H1 (cell line): Measurements from ENCODE around the gene TTC31. TPM values are rescaled to one million over a fixed set of nuclear protein-coding genes. Genes with fewer than 3 reads are reported as not detected.

ENCODE experiments used
- CTCF ChIA-PET: fragments of 300-600 bp; sonication (Branson Sonifier 250); formaldehyde crosslinking; loops from one replicate; lab custom pipeline; 2021; ENCODE audit not compliant: partially characterized antibody; lab: Charles Lee
- POLR2A ChIA-PET: fragments of 300-600 bp; sonication (Branson Sonifier 250); formaldehyde crosslinking; loops from one replicate; lab custom pipeline; 2021; ENCODE audit warnings: inconsistent platforms; ENCODE audit not compliant: partially characterized antibody; lab: Charles Lee
- DNase-seq, 2 experiments: peaks; one replicate each; pipeline versions ENCODE4 v3.0.0 to v3.0.0-alpha.2; 2010 to 2022; ENCODE audit warnings: low spot score in 2 of 2, low read depth in 1 of 2, mixed read lengths in 1 of 2
- FAIRE-seq: peaks from 2 replicates; lab custom pipeline; 2011; peaks lifted over from hg19 to GRCh38; lab: Jason Lieb, UNC
- H2AFZ ChIP-seq: 2 replicates; pipeline ENCODE4 v1.8.1; 2012; ENCODE audit warnings: low read length, inconsistent platforms
- H2AK5ac ChIP-seq: 2 replicates; pipeline ENCODE4 v1.6.1; 2013; ENCODE audit warnings: low read depth, low read length
- H2BK120ac ChIP-seq: replicated peaks from 2 replicates; pipeline ENCODE3; 2013; ENCODE audit warnings: low read depth, low read length, inconsistent platforms
- H2BK12ac ChIP-seq: 2 replicates; pipeline ENCODE4 v1.6.1; 2013; ENCODE audit warnings: low read depth, low read length
- H2BK15ac ChIP-seq: 2 replicates; pipeline ENCODE4 v1.6.1; 2013; ENCODE audit warnings: low read length
- H2BK20ac ChIP-seq: 2 replicates; pipeline ENCODE4 v1.6.1; 2013; ENCODE audit warnings: low read length
- H2BK5ac ChIP-seq: 2 replicates; pipeline ENCODE4 v1.6.1; 2013; ENCODE audit warnings: low read depth, low read length
- H3K14ac ChIP-seq: 2 replicates; pipeline ENCODE4 v1.6.1; 2013; ENCODE audit warnings: inconsistent platforms; ENCODE audit not compliant: insufficient read length
- H3K18ac ChIP-seq: 2 replicates; pipeline ENCODE4 v1.6.1; 2013; ENCODE audit warnings: low read length; ENCODE audit errors: extremely low read depth
- H3K23ac ChIP-seq: 2 replicates; pipeline ENCODE4 v1.6.1; 2013; ENCODE audit warnings: inconsistent platforms; ENCODE audit not compliant: insufficient read length
- H3K23me2 ChIP-seq: 2 replicates; pipeline ENCODE4 v1.6.1; 2013; ENCODE audit warnings: low read depth, low read length
- H3K27ac ChIP-seq: 2 replicates; pipeline ENCODE4 v1.6.1; 2011; ENCODE audit warnings: low read depth, low read length, inconsistent platforms
- H3K27me3 ChIP-seq, 4 experiments: replicated peaks in 1 of 4; 1 replicate in 1 of 4; 2 replicates in 3 of 4; pipeline versions ENCODE4 v1.6.1 to v1.8.1; 2011 to 2013; ENCODE audit warnings: low read length in 3 of 4, mild to moderate bottlenecking in 3 of 4, inconsistent platforms in 2 of 4, mixed read lengths in 2 of 4, moderate library complexity in 1 of 4; ENCODE audit not compliant: control insufficient read depth in 3 of 4, insufficient read depth in 3 of 4; ENCODE audit errors: extremely low read depth in 1 of 4
- H3K36me3 ChIP-seq, 4 experiments: 2 replicates each; pipeline versions ENCODE4 v1.6.1 to v1.8.1; 2011 to 2013; ENCODE audit warnings: mild to moderate bottlenecking in 4 of 4, low read length in 3 of 4, moderate library complexity in 2 of 4, control low read depth in 1 of 4, inconsistent platforms in 1 of 4; ENCODE audit not compliant: insufficient read depth in 4 of 4, control insufficient read depth in 2 of 4
- H3K4ac ChIP-seq: replicated peaks from 2 replicates; pipeline ENCODE3; 2013; ENCODE audit warnings: low read length, low read depth, mixed read lengths, inconsistent platforms; ENCODE audit not compliant: insufficient read length
- H3K4me1 ChIP-seq, 4 experiments: replicated peaks in 1 of 4; 1 replicate in 1 of 4; 2 replicates in 3 of 4; pipeline versions ENCODE4 v1.6.1 to v1.8.1; 2011 to 2013; ENCODE audit warnings: low read length in 3 of 4, inconsistent platforms in 2 of 4, mixed read lengths in 1 of 4; ENCODE audit not compliant: insufficient read depth in 4 of 4, control insufficient read depth in 3 of 4
- H3K4me2 ChIP-seq, 2 experiments: 2 replicates each; pipeline versions ENCODE4 v1.6.1 to v1.8.1; 2011 to 2013; ENCODE audit warnings: low read depth in 2 of 2, low read length in 2 of 2, control low read depth in 1 of 2, inconsistent platforms in 1 of 2, mild to moderate bottlenecking in 1 of 2; ENCODE audit not compliant: insufficient read depth in 1 of 2
- H3K4me3 ChIP-seq, 4 experiments: fragments of 200-600, 300-600 bp in 1 of 4; sonication (generic), shearing (Covaris generic), sonication (Bioruptor Twin) in 1 of 4; 2 replicates each; pipeline versions ENCODE4 v1.5.1 to v1.8.1; 2011 to 2016; ENCODE audit warnings: low read length in 4 of 4, low read depth in 3 of 4, control low read depth in 2 of 4, inconsistent platforms in 2 of 4, mild to moderate bottlenecking in 2 of 4, mixed read lengths in 1 of 4, moderate library complexity in 1 of 4; ENCODE audit not compliant: insufficient read depth in 2 of 4; ENCODE audit errors: extremely low read depth in 1 of 4
- H3K56ac ChIP-seq: replicated peaks from 2 replicates; pipeline ENCODE3; 2013; ENCODE audit warnings: low read depth, mild to moderate bottlenecking, mixed read lengths, low read length, inconsistent platforms; ENCODE audit not compliant: insufficient read length
- H3K79me1 ChIP-seq: 2 replicates; pipeline ENCODE4 v1.6.1; 2013; ENCODE audit warnings: low read depth, low read length, control low read depth
- H3K79me2 ChIP-seq, 2 experiments: 2 replicates each; pipeline versions ENCODE4 v1.6.1 to v1.8.1; 2012 to 2013; ENCODE audit warnings: low read length in 2 of 2, mild to moderate bottlenecking in 2 of 2, inconsistent platforms in 1 of 2; ENCODE audit not compliant: insufficient read depth in 2 of 2, control insufficient read depth in 1 of 2
- H3K9ac ChIP-seq, 4 experiments: replicated peaks in 1 of 4; 1 replicate in 1 of 4; 2 replicates in 3 of 4; pipeline versions ENCODE4 v1.6.1 to v1.8.1; 2011 to 2013; ENCODE audit warnings: low read depth in 3 of 4, low read length in 3 of 4, control low read depth in 2 of 4, mild to moderate bottlenecking in 2 of 4, moderate library complexity in 2 of 4, inconsistent platforms in 1 of 4; ENCODE audit errors: extremely low read depth in 1 of 4
- H3K9me3 ChIP-seq, 2 experiments: 2 replicates each; pipeline versions ENCODE4 v1.6.1 to v1.8.1; 2012 to 2013; ENCODE audit warnings: mild to moderate bottlenecking in 2 of 2, moderate library complexity in 2 of 2, control low read depth in 1 of 2, inconsistent platforms in 1 of 2, low read depth in 1 of 2, low read length in 1 of 2, mixed read lengths in 1 of 2; ENCODE audit not compliant: insufficient read depth in 2 of 2
- H4K20me1 ChIP-seq, 2 experiments: replicated peaks in 1 of 2; 2 replicates each; pipeline versions ENCODE3 to v1.8.1; 2011 to 2013; ENCODE audit warnings: inconsistent platforms in 2 of 2, low read length in 2 of 2, mild to moderate bottlenecking in 1 of 2; ENCODE audit not compliant: insufficient read depth in 2 of 2, control insufficient read depth in 1 of 2
- H4K5ac ChIP-seq: 2 replicates; pipeline ENCODE4 v1.6.1; 2013; ENCODE audit warnings: low read length, low read depth, mixed read lengths, inconsistent platforms; ENCODE audit not compliant: insufficient read length
- H4K8ac ChIP-seq: 2 replicates; pipeline ENCODE4 v1.8.0; 2013; ENCODE audit warnings: mild to moderate bottlenecking, moderate library complexity, low read length, inconsistent platforms; ENCODE audit not compliant: insufficient read depth; ENCODE audit errors: extremely low read depth
- H4K91ac ChIP-seq: replicated peaks from 2 replicates; pipeline ENCODE3; 2013; ENCODE audit warnings: low read length, mixed read lengths, inconsistent platforms; ENCODE audit not compliant: insufficient read length
- POU5F1 ChIP-seq: IDR thresholded peaks from 2 replicates; pipeline ENCODE4 v1.6.1; 2011; ENCODE audit warnings: low read depth, mild to moderate bottlenecking, low read length, moderate library complexity
- WGBS, 2 experiments: shearing (Covaris generic) in 1 of 2; methylation state at CpG; one replicate each; pipeline versions ENCODE4 v1.1.6 to v1.1.7; 2013 to 2015; ENCODE audit warnings: low lambda C conversion rate in 2 of 2, mixed read lengths in 2 of 2, inconsistent platforms in 1 of 2, low coverage in 1 of 2, missing lambda C conversion rate in 1 of 2; ENCODE audit not compliant: insufficient replicate concordance in 2 of 2, insufficient coverage in 1 of 2, insufficient read length in 1 of 2; ENCODE audit errors: extremely low coverage in 1 of 2, missing lambda C conversion rate in 1 of 2; 5-methylcytosine and 5-hydroxymethylcytosine counted together
- polyA plus RNA-seq, 7 experiments: library from polyadenylated mRNA; depleted of rRNA in 3 of 7; stranded (reverse) in 5 of 7; unstranded in 2 of 7; fragments of >200 nt in 5 of 7; fragments of 200-250 nt in 2 of 7; gene quantifications; 1 replicate in 5 of 7; 2 replicates in 1 of 7; 4 replicates in 1 of 7; pipeline versions ENCODE4 v1.2.1 to v1.2.3, GENCODE V29; 2011 to 2013; ENCODE audit warnings: missing spikeins in 2 of 7, mixed read lengths in 2 of 7
- total RNA-seq: library from RNA; stranded (reverse); fragmentation: NEBNext Ultra II Directional; extraction: Animal tissue kit (Norgen Biotek cat#: 25700); gene quantifications from 2 replicates; pipeline ENCODE4 v1.2.1, GENCODE V29; 2021

TTC31 gene
- total and polyA plus RNA-seq, 2 of the 8 experiments (the other 6 are each of a cell fraction or from before 2014, with no cell fraction given), result 28.8 to 29.9 TPM

DNA sequence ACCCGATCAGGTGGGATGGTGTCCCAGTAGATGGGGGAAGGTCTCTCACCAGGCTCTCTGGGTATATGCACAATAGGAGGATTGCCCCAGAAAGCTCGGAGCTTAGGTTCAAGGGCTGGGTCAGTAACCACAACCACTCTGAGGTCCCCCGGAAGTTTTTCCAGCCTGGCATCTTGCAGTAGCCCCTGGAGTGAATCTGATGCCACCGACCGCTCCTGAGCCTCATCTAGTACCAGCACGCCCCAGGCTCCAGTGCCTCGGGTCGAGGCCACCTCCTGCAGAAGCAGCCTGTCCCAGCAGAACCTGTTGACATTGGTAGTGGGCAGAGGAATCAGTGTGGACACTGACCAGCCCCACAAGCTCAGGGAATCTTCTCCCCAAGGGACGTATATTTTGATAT, 41.1 kb downstream of the TTC31 start:
- ChIA-PET POLR2A (interaction anchor here (0.9 kb wide), 1 partner anchor 24 kb away, joined by 3 read pairs; no protein-coding TSS in a partner anchor), CTCF (interaction anchor here (0.7 kb wide), 1 partner anchor 26 kb away, joined by 3 read pairs; no protein-coding TSS in a partner anchor)
- H2BK12ac ChIP-seq, result no peak overlapping the region
- H3K4me3 ChIP-seq, result no peak overlapping the region
- H2BK120ac ChIP-seq, result no peak overlapping the region
- H3K23me2 ChIP-seq, result peaks cover 2% of the 10 kb centered on the region; the same call in 1 of the 2 replicates
- no peak overlapping the region for H3K4ac ChIP-seq
- H3K23ac ChIP-seq, result no peak overlapping the region
- H3K14ac ChIP-seq, result no peak overlapping the region
- FAIRE-seq, result no peak
- no peak overlapping the region for H3K18ac ChIP-seq
- no peak overlapping the region for H3K4me2 ChIP-seq
- peaks cover 0 to 3% of the 10 kb centered on the region in 2 experiments for H4K20me1 ChIP-seq
- no peak overlapping the region for H2BK5ac ChIP-seq
- no peak overlapping the region for H3K56ac ChIP-seq
- peaks cover 0 to 15% of the 10 kb centered on the region in 2 experiments; a peak in 2 of 4 replicates for H3K79me2 ChIP-seq
- 85% methylated on average over 9 of the region's 9 CpGs; no CpG with 5 or more reads in 1 of the 2 experiments for WGBS, 2 experiments
- H3K4me1 ChIP-seq, result peaks cover 0 to 7% (median under 1%) of the 10 kb centered on the region in 4 experiments; a peak in 2 of 7 replicates
- peaks cover 5 to 18% (median 13%) of the 10 kb centered on the region in 4 experiments; a peak in 6 of 8 replicates for H3K36me3 ChIP-seq
- H2BK20ac ChIP-seq, result no peak overlapping the region
- no peak overlapping the region for H4K8ac ChIP-seq
- H3K79me1 ChIP-seq, result peaks cover 8% of the 10 kb centered on the region
- no peak overlapping the region for H3K9ac ChIP-seq
- no peak overlapping the region for H3K27ac ChIP-seq
- no peak overlapping the region for H4K5ac ChIP-seq
- no peak overlapping the region for H2BK15ac ChIP-seq
- no peak for TF ChIP-seq POU5F1
- H2AFZ ChIP-seq, result no peak overlapping the region
- no peak overlapping the region for H4K91ac ChIP-seq
- no peak for DNase-seq
- no peak overlapping the region for H2AK5ac ChIP-seq
- H3K27me3 ChIP-seq, result peaks cover 2 to 24% (median 15%) of the 10 kb centered on the region in 4 experiments
- no peaks in the 10 kb centered on the region for H3K9me3 ChIP-seq
